Amniotic stem cell (primary cell): ENCODE data around the gene BHMT.
"Not testable (repeated sequence)": the region's sequence is repeated elsewhere in the genome, so short reads cannot be mapped to it uniquely, and the experiment has no call there.

Experiments used
- DNase-seq: peaks from one replicate; lab custom pipeline; 2025; lab: John Stamatoyannopoulos, UW

The BHMT gene

GRCh38 chr5:79111960-79112702 is 522 bp downstream of the BHMT start:
- no peak for DNase-seq

GRCh38 chr5:79112703-79113058 is 1.1 kb downstream of the BHMT start:
- no peak for DNase-seq

GRCh38 chr5:79119486-79119885 is 7.9 kb downstream of the BHMT start:
- no peak for DNase-seq

GRCh38 chr5:79120221-79120620 is 8.6 kb downstream of the BHMT start:
- no peak for DNase-seq

- no peak for DNase-seq
Observed at GRCh38 chr5:79122973-79123372, 11.4 kb downstream of the BHMT start.

GRCh38 chr5:79124607-79125006 is 13.0 kb downstream of the BHMT start:
- no peak for DNase-seq

GRCh38 chr5:79130781-79131180 is 19.2 kb downstream of the BHMT start:
- DNase-seq, result no peak

- DNase-seq, result peak; percentile 54
Observed at GRCh38 chr5:79133121-79133656, 21.6 kb downstream of the BHMT start.

GRCh38 chr5:79133657-79134451 is 22.2 kb downstream of the BHMT start:
- DNase-seq, result peak; percentile 74

GRCh38 chr5:79135790-79136553 is 24.4 kb downstream of the BHMT start:
- no peak for DNase-seq

GRCh38 chr5:79136618-79137017 is 25.0 kb downstream of the BHMT start:
- no peak for DNase-seq

GRCh38 chr5:79140553-79140952 is 28.9 kb downstream of the BHMT start:
- DNase-seq, result no peak

- no peak for DNase-seq
Observed at GRCh38 chr5:79143684-79144379, 32.2 kb downstream of the BHMT start.

GRCh38 chr5:79147076-79147475 is 35.5 kb downstream of the BHMT start:
- DNase-seq, result no peak

- no peak for DNase-seq
Observed at GRCh38 chr5:79149433-79149832, 37.8 kb downstream of the BHMT start.

GRCh38 chr5:79151942-79152671 is 40.5 kb downstream of the BHMT start:
- DNase-seq, result no peak

GRCh38 chr5:79157305-79157704 is 45.7 kb downstream of the BHMT start:
- no peak for DNase-seq

- not testable (repeated sequence) for DNase-seq
Observed at GRCh38 chr5:79161647-79162046, 50.0 kb downstream of the BHMT start.

GRCh38 chr5:79168031-79168430 is 56.4 kb downstream of the BHMT start:
- DNase-seq, result no peak

- no peak for DNase-seq
Observed at GRCh38 chr5:79170661-79171060, 59.1 kb downstream of the BHMT start.

GRCh38 chr5:79171635-79172245 is 60.1 kb downstream of the BHMT start:
- no peak for DNase-seq
